PC-9 (cell line): ENCODE results near the gene HLA-DOA.

Experiments used
- CTCF ChIP-seq: fragments of 200-600 bp; sonication (generic); conservative IDR thresholded peaks from 2 replicates; pipeline ENCODE4 v1.6.1; 2017; ENCODE audit warnings: mixed run types, antibody characterized with exemption, mild to moderate bottlenecking, moderate library complexity
- EZH2 ChIP-seq: fragments of 200-600 bp; sonication (generic); IDR thresholded peaks from 2 replicates; pipeline ENCODE4 v1.8.0; 2017; ENCODE audit warnings: antibody characterized with exemption, low read depth

GRCh38 chr6:33007831-33008400 lies 1.5 kb downstream of the HLA-DOA start:
- no peak for TF ChIP-seq CTCF
- no peak for TF ChIP-seq EZH2
